HCT116 (cell line): Measurements from ENCODE around the gene UTRN. TPM values are rescaled to one million over a fixed set of nuclear protein-coding genes. Genes with fewer than 3 reads are reported as not detected.

ENCODE experiments used
- ATAC-seq: fragments of 200-7000 bp; cut with Tn5 transposase; 2 replicates; pipeline ENCODE4 v1.9.1; 2020; ENCODE audit warnings: mild to moderate bottlenecking, moderate library complexity
- BruUV-seq: library from RNA; stranded (reverse); fragments of 400-500 nt; replicated peaks from 2 replicates; lab custom pipeline; 2021; lab: Mats Ljungman, UMichigan
- CTCF ChIA-PET: fragments of 300-600 bp; sonication (Branson Sonifier 250); formaldehyde crosslinking; loops from one replicate; lab custom pipeline; 2021; ENCODE audit warnings: antibody characterized with exemption; lab: Charles Lee
- POLR2A ChIA-PET: fragments of 300-600, 350-600 bp; sonication (Branson Sonifier 250); formaldehyde crosslinking; loops from one replicate; lab custom pipeline; 2021; ENCODE audit warnings: antibody characterized with exemption; lab: Charles Lee
- RAD21 ChIA-PET, 2 experiments: fragments of 300-600 bp; sonication (Branson Sonifier 250); formaldehyde crosslinking; loops; one replicate each; lab custom pipeline; 2023; ENCODE audit warnings: low total read pairs in 2 of 2; ENCODE audit not compliant: uncharacterized antibody in 2 of 2, unreplicated experiment in 2 of 2, low non-redundant PET in 1 of 2; lab: Charles Lee
- DNase-seq: peaks from one replicate; pipeline ENCODE4 v3.0.0-alpha.2; 2010; ENCODE audit warnings: low read depth, low spot score
- H2AFZ ChIP-seq: fragments of 200-600 bp; shearing (Covaris generic), sonication (generic); 2 replicates; pipeline ENCODE4 v1.6.1; 2017; ENCODE audit warnings: low read depth, mixed run types, mixed read lengths, antibody characterized with exemption, low read length; ENCODE audit not compliant: poor library complexity, severe bottlenecking
- H3K27ac ChIP-seq: 2 replicates; pipeline ENCODE4 v1.5.1; 2012; ENCODE audit warnings: low read depth, low read length
- H3K27me3 ChIP-seq: fragments of 200-600 bp; sonication (generic); 2 replicates; pipeline ENCODE4 v1.6.1; 2016; ENCODE audit warnings: mixed run types, low read length, mixed read lengths; ENCODE audit not compliant: insufficient read depth
- H3K36me3 ChIP-seq, 2 experiments: fragments of 200-500 bp in 1 of 2; fragments of 200-600 bp in 1 of 2; sonication (Bioruptor generic) in 1 of 2; sonication (generic) in 1 of 2; 2 replicates each; pipeline versions ENCODE4 v1.5.1 to v1.6.1; 2014 to 2016; ENCODE audit warnings: low read length in 2 of 2, inconsistent platforms in 1 of 2, mixed read lengths in 1 of 2, mixed run types in 1 of 2; ENCODE audit not compliant: insufficient read depth in 2 of 2, control insufficient read depth in 1 of 2
- H3K4me1 ChIP-seq, 2 experiments: fragments of 200-600 bp in 1 of 2; sonication (generic) in 1 of 2; 2 replicates each; pipeline versions ENCODE4 v1.5.1 to v1.6.1; 2012 to 2017; ENCODE audit warnings: low read length in 2 of 2, inconsistent platforms in 1 of 2, mild to moderate bottlenecking in 1 of 2, mixed read lengths in 1 of 2, mixed run types in 1 of 2, moderate library complexity in 1 of 2; ENCODE audit not compliant: insufficient read depth in 2 of 2, control insufficient read depth in 1 of 2
- H3K4me2 ChIP-seq: fragments of 200-600 bp; sonication (generic); 2 replicates; pipeline ENCODE4 v1.6.1; 2017; ENCODE audit warnings: mixed run types, low read length, mixed read lengths
- H3K4me3 ChIP-seq, 2 experiments: fragments of 200-600 bp in 1 of 2; sonication (generic) in 1 of 2; replicated peaks in 1 of 2; 2 replicates each; pipeline ENCODE4 v1.5.1; 2011 to 2016; ENCODE audit warnings: low read length in 2 of 2, control low read depth in 1 of 2, low read depth in 1 of 2, mild to moderate bottlenecking in 1 of 2, mixed read lengths in 1 of 2, mixed run types in 1 of 2
- H3K79me2 ChIP-seq: fragments of 200-600 bp; sonication (generic); 2 replicates; pipeline ENCODE4 v1.6.1; 2017; ENCODE audit warnings: mild to moderate bottlenecking, mixed run types, low read length, moderate library complexity, mixed read lengths; ENCODE audit not compliant: insufficient read depth
- H3K9ac ChIP-seq: fragments of 200-600 bp; sonication (generic); 2 replicates; pipeline ENCODE4 v1.6.1; 2016; ENCODE audit warnings: low read length, mixed read lengths
- H3K9me2 ChIP-seq: fragments of 200-600 bp; sonication (generic), shearing (Covaris generic); 2 replicates; pipeline ENCODE4 v1.6.1; 2017; ENCODE audit warnings: mixed run types, mild to moderate bottlenecking, moderate library complexity; ENCODE audit not compliant: insufficient read depth
- H3K9me3 ChIP-seq, 2 experiments: fragments of 200-500 bp in 1 of 2; fragments of 200-600 bp in 1 of 2; sonication (Bioruptor generic) in 1 of 2; sonication (generic) in 1 of 2; 2 replicates each; pipeline ENCODE4 v1.6.1; 2014 to 2017; ENCODE audit warnings: low read length in 2 of 2, mixed read lengths in 2 of 2, inconsistent platforms in 1 of 2, low read depth in 1 of 2, mild to moderate bottlenecking in 1 of 2, mixed run types in 1 of 2, moderate library complexity in 1 of 2; ENCODE audit not compliant: control insufficient read depth in 1 of 2, insufficient read depth in 1 of 2
- H4K20me1 ChIP-seq: fragments of 200-600 bp; sonication (generic), shearing (Covaris generic); 2 replicates; pipeline ENCODE4 v1.6.1; 2017; ENCODE audit warnings: mixed run types, mild to moderate bottlenecking, moderate library complexity; ENCODE audit not compliant: insufficient read depth
- EGR1 ChIP-seq: IDR thresholded peaks from 2 replicates; pipeline ENCODE4 v1.6.1; 2012; ENCODE audit warnings: low read depth
- ELF1 ChIP-seq: IDR thresholded peaks from 2 replicates; pipeline ENCODE4 v1.6.1; 2012; ENCODE audit warnings: low read depth, borderline replicate concordance
- EZH2 ChIP-seq: fragments of 200-600 bp; sonication (generic); IDR thresholded peaks from 2 replicates; pipeline ENCODE4 v1.6.1; 2017; ENCODE audit warnings: antibody characterized with exemption, mixed run types
- EZH2phosphoT487 ChIP-seq: fragments of 200-600 bp; IDR thresholded peaks from 2 replicates; pipeline ENCODE4 v1.6.1; 2018; ENCODE audit warnings: antibody characterized with exemption, borderline replicate concordance
- FOSL1 ChIP-seq: IDR thresholded peaks from 2 replicates; pipeline ENCODE4 v1.6.1; 2012; ENCODE audit warnings: low read depth
- JUND ChIP-seq: IDR thresholded peaks from 2 replicates; pipeline ENCODE4 v1.6.1; 2012
- POLR2A ChIP-seq: IDR thresholded peaks from 2 replicates; pipeline ENCODE4 v1.7.0; 2011; ENCODE audit warnings: borderline replicate concordance; ENCODE audit not compliant: insufficient read depth, insufficient read length; ENCODE audit errors: extremely low read depth
- POLR2AphosphoS5 ChIP-seq: IDR thresholded peaks from 2 replicates; pipeline ENCODE4 v1.6.1; 2011; ENCODE audit warnings: mild to moderate bottlenecking, low read depth, low read length, moderate library complexity
- SIN3A ChIP-seq: IDR thresholded peaks from 2 replicates; pipeline ENCODE4 v1.6.1; 2012; ENCODE audit warnings: low read depth
- SRF ChIP-seq: IDR thresholded peaks from 2 replicates; pipeline ENCODE4 v1.6.1; 2012; ENCODE audit warnings: low read depth
- ZNF274 ChIP-seq: fragments of 200-500 bp; sonication (Bioruptor generic); IDR thresholded peaks from 2 replicates; pipeline ENCODE4 v1.6.1; 2014; ENCODE audit warnings: mild to moderate bottlenecking, low read depth, low read length, inconsistent platforms
- intact Hi-C: fragments of 100-400 bp; cut with micrococcal nuclease; formaldehyde crosslinking; loops from 2 replicates; pipeline ENCODE4 v1.10.0; 2022
- total RNA-seq: library from RNA; stranded (reverse); gene quantifications from one replicate; pipeline ENCODE4 v1.2.1, GENCODE V29; 2021; ENCODE audit not compliant: unreplicated experiment
- TF ChIP-seq, protein P1 (sequence below): IDR thresholded peaks from 2 replicates; pipeline ENCODE4 v1.6.1; 2012
- TF ChIP-seq, protein P2 (sequence below), 3 experiments: fragments of 200-600 bp in 1 of 3; sonication (generic) in 1 of 3; IDR thresholded peaks in 2 of 3; conservative IDR thresholded peaks in 1 of 3; 2 replicates each; pipeline ENCODE4 v1.5.1; 2012 to 2017; ENCODE audit warnings: low read depth in 2 of 3, low read length in 2 of 3, antibody characterized with exemption in 1 of 3, borderline replicate concordance in 1 of 3, control low read depth in 1 of 3, mild to moderate bottlenecking in 1 of 3, mixed read lengths in 1 of 3, mixed run types in 1 of 3, moderate library complexity in 1 of 3; ENCODE audit not compliant: insufficient read depth in 1 of 3
- TF ChIP-seq, protein P3 (sequence below): IDR thresholded peaks from 2 replicates; pipeline ENCODE4 v1.6.1; 2012
- TF ChIP-seq, protein P4 (sequence below): IDR thresholded peaks from 2 replicates; pipeline ENCODE4 v1.6.1; 2011; ENCODE audit warnings: mild to moderate bottlenecking, low read length, moderate library complexity; ENCODE audit not compliant: insufficient replicate concordance; ENCODE audit errors: extremely low read depth

Gene UTRN
- total RNA-seq, 1 experiment from 2014 or later, result 28.4 TPM

DNA sequence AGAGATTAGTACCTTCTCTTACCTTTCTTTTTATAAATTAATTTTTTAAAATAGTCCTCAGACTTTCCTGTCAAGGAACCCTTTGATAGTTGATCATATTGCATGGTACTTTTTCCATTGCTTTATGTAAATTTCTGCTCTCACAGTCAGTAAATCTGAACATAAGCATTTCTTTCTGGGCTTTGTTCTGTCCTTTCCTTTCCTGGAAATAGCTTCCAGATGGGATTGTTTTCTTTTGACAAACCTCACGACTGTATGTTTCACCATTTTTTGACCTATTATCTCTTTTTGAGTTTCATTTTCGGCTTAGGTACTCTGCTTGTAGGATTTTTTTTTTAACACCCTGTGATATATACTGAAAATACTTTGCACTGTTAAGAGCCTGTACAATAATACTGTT is 32.6 kb downstream of the UTRN start:
- no peak for TF ChIP-seq FOSL1
- TF ChIP-seq POLR2A, result no peak
- TF ChIP-seq, protein P1, sequence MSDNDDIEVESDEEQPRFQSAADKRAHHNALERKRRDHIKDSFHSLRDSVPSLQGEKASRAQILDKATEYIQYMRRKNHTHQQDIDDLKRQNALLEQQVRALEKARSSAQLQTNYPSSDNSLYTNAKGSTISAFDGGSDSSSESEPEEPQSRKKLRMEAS, result no peak
- no peak for TF ChIP-seq POLR2AphosphoS5
- TF ChIP-seq SRF, result no peak
- TF ChIP-seq EZH2, result no peak
- TF ChIP-seq, all 23 proteins: peak for 0
- H2AFZ ChIP-seq, result no peak overlapping the region
- no peak overlapping the region for H3K27ac ChIP-seq
- no peaks in the 10 kb centered on the region for H3K9me2 ChIP-seq
- ChIA-PET CTCF (no interaction called here), POLR2A (no interaction called here), RAD21 (no interaction called here)
- DNase-seq (no peak), ATAC-seq (no peak)
- no TSS peak for BruUV-seq
- H3K27me3 ChIP-seq, result no peaks in the 10 kb centered on the region
- H3K4me3 ChIP-seq, result no peak overlapping the region
- no peaks in the 10 kb centered on the region for H3K36me3 ChIP-seq
- H3K79me2 ChIP-seq, result no peaks in the 10 kb centered on the region
- no peak overlapping the region for H3K9ac ChIP-seq
- H3K4me2 ChIP-seq, result no peak overlapping the region
- intact Hi-C loops, result no loop called here
- H3K4me1 ChIP-seq, result peaks cover 8 to 13% of the 10 kb centered on the region in 2 experiments
- H3K9me3 ChIP-seq, result no peaks in the 10 kb centered on the region
- no peaks in the 10 kb centered on the region for H4K20me1 ChIP-seq

DNA sequence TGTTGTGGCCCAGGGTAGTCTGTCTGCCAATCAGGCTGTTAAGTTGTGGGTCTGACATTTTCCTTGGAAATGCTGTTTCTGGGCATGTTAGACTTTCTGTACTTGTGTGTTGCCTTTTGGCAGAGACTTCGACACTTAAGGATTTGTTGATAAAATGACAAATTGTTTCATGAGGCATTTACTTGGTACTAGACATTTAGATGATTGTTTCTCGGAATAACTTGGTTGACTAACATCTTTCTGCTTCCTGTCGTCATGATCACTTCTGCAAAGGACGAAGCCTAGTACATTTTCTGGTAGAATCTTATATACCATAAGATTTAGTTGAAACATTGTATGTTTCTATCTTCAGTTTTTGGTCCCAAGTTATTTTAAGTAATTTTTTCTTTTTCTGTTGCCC is 34.1 kb downstream of the UTRN start:
- H2AFZ ChIP-seq, result no peak overlapping the region
- no peaks in the 10 kb centered on the region for H4K20me1 ChIP-seq
- intact Hi-C loops, result no loop called here
- BruUV-seq, result no TSS peak
- H3K27me3 ChIP-seq, result no peaks in the 10 kb centered on the region
- H3K9me3 ChIP-seq, result no peaks in the 10 kb centered on the region
- no peak overlapping the region for H3K4me3 ChIP-seq
- H3K4me1 ChIP-seq, result peaks cover 7 to 8% of the 10 kb centered on the region in 2 experiments
- no peaks in the 10 kb centered on the region for H3K9me2 ChIP-seq
- H3K79me2 ChIP-seq, result no peaks in the 10 kb centered on the region
- H3K9ac ChIP-seq, result no peak overlapping the region
- no peak overlapping the region for H3K4me2 ChIP-seq
- ChIA-PET POLR2A (no interaction called here), CTCF (no interaction called here), RAD21 (no interaction called here)
- no peak overlapping the region for H3K27ac ChIP-seq
- ATAC-seq (no peak), DNase-seq (no peak)
- H3K36me3 ChIP-seq, result no peaks in the 10 kb centered on the region
- TF ChIP-seq, protein P1, result no peak
- TF ChIP-seq ELF1 (no peak), EGR1 (no peak), SIN3A (no peak), EZH2phosphoT487 (no peak), ZNF274 (no peak), JUND (no peak), POLR2AphosphoS5 (no peak)
- TF ChIP-seq, protein P2, sequence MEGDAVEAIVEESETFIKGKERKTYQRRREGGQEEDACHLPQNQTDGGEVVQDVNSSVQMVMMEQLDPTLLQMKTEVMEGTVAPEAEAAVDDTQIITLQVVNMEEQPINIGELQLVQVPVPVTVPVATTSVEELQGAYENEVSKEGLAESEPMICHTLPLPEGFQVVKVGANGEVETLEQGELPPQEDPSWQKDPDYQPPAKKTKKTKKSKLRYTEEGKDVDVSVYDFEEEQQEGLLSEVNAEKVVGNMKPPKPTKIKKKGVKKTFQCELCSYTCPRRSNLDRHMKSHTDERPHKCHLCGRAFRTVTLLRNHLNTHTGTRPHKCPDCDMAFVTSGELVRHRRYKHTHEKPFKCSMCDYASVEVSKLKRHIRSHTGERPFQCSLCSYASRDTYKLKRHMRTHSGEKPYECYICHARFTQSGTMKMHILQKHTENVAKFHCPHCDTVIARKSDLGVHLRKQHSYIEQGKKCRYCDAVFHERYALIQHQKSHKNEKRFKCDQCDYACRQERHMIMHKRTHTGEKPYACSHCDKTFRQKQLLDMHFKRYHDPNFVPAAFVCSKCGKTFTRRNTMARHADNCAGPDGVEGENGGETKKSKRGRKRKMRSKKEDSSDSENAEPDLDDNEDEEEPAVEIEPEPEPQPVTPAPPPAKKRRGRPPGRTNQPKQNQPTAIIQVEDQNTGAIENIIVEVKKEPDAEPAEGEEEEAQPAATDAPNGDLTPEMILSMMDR (IDR thresholded peaks at IDR 0.05 in 2 of 3, conservative IDR thresholded peaks at IDR 0.05 in 1 of 3; ENCODE audit: borderline replicate concordance in 1 of 3, insufficient read depth in 1 of 3, low read depth in 2 of 3, low read length in 2 of 3), result no peak
- TF ChIP-seq, protein P3, sequence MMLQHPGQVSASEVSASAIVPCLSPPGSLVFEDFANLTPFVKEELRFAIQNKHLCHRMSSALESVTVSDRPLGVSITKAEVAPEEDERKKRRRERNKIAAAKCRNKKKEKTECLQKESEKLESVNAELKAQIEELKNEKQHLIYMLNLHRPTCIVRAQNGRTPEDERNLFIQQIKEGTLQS, result no peak
- TF ChIP-seq, protein P4, sequence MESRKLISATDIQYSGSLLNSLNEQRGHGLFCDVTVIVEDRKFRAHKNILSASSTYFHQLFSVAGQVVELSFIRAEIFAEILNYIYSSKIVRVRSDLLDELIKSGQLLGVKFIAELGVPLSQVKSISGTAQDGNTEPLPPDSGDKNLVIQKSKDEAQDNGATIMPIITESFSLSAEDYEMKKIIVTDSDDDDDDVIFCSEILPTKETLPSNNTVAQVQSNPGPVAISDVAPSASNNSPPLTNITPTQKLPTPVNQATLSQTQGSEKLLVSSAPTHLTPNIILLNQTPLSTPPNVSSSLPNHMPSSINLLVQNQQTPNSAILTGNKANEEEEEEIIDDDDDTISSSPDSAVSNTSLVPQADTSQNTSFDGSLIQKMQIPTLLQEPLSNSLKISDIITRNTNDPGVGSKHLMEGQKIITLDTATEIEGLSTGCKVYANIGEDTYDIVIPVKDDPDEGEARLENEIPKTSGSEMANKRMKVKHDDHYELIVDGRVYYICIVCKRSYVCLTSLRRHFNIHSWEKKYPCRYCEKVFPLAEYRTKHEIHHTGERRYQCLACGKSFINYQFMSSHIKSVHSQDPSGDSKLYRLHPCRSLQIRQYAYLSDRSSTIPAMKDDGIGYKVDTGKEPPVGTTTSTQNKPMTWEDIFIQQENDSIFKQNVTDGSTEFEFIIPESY, result no peak
